LoVo (cell line): ENCODE data around the gene CFAP97D2.

ENCODE experiments used
- DNase-seq: peaks from one replicate; pipeline ENCODE4 v3.0.0-alpha.2; 2016; ENCODE audit warnings: low spot score

CFAP97D2 gene

DNA sequence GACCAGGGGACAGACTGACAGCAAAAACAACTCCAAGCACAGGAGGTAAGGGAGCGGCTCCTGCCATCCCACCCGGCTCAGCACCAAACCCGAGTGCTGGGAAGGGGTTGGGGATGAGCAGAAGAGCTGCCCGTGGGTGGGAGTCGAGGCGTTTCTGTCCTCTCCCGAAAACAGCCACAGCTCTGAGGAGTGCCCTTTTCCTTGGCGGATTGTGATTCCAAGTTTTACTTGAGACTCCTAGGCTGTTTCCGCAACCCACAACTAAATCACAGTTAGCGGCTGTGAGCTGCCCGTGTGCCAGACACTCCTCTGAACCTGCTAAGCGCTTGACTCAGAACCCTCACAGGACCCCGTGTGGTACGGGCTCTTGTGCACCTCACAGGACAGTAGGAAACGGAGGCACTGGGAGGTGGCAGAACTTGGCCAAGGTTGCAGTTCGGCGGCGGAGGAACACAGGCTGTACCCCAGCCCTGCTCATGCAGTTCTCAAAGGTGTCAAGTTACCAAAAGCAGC, 21.4 kb downstream of the CFAP97D2 start:
- DNase-seq: no peak

DNA sequence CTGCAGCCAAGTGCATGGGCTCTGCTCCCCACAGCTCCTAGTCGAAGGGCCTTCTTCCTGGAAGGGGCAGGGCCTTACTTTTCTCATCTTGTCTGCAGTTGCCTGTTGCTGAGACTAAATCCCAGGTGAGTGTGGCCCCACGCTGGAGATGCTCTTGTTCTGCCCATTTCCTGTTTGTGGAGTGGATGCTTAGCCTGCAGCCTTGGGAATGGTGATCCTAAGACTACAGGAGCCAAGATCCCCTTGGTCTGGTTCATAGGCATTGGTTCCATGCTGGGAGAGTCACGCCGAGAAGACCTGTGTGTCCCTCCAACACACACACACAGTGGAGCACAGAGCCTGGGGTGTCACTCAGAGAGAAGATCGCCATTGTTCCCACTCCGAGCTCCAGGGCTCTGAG, 23.5 kb downstream of the CFAP97D2 start:
- DNase-seq: no peak

DNA sequence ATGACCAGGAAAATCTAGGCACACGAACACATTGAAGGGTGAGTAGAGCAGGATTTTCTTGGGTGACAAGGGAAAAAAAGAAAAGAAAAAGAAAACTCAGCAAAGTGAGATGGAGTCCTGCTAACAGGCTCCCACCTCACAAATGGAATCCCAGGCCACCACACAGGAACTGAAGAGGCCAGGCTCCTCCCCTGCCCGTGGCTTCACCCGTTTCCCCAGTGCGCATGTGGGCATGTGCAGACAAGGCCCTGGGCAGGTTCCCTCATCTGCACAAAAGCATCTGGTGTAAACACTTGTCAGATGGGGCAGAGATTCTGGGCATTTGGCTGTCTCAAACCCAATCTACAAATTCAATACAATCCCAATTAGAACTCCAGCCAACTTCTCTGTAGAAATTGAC, 24.5 kb downstream of the CFAP97D2 start:
- no peak for DNase-seq

DNA sequence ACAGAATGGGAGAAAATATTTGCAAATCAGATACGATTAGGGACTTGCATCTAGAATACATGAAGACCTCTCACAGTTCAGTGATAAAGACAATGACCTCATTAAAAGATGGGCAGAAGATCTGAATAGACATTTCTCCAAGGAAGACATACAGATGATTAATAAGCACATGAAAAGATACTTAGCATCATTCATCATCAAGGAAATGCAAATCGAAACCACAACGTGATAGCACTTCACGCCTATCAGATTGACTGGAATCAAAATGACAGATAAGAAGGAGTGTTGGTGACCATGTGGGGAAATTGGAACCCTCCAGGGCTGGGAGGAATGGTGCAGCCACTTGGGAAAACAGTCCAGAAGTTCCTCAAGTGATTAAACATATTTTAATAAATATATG, 25.8 kb downstream of the CFAP97D2 start:
- no peak for DNase-seq

DNA sequence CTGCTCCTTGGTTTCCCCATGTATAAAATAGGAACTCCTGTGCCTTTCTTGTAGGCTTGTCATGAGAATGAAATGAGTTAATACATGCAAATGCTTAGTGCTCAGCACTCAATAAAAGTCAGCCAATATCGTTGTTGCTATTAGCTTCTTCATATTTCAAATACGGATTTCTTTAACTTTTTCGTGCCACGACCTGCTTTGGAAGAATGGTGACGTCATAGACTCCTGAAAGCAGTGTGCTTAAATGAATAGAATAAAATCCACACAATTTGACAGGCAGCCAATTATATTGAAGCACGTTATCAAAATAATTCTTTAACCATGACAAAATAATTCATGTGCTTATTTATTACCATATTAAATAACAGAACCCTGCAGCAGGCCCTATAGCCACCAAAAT, 29.1 kb downstream of the CFAP97D2 start:
- DNase-seq: no peak

DNA sequence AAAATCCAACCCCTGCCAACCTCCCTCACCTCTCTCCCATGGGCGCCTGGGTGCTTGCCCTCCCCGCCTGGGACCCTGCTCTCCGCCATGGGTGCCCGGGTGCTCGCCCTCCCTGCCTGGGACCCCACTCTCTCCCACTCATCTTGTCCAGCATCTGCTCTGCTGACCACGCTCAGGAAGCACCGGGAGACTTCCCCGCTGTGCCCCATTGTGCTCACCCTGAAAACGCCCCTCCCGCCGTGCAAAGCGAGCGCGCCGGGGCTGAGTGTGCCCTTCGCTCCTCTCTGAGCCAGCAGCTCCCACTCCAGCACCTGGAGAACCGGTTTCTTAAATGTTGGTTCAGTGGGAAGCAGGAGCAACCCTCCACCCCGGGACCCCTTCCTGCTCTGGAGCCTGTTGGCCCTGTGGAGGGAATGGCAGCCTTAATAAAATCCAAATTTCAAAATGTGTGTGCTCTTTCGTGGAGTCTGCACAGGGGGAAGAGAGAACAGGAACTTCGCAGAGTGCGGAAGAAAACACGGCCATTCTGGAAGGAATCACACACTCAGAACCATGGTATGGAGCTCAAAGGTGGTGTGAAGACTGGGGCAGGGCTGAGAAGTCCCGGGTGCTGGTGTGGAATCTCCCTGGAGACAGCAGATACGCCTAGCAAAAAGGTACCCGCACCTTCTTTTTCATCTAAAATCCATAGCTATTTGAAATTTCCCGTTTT, 32.5 kb downstream of the CFAP97D2 start:
- DNase-seq: no peak

DNA sequence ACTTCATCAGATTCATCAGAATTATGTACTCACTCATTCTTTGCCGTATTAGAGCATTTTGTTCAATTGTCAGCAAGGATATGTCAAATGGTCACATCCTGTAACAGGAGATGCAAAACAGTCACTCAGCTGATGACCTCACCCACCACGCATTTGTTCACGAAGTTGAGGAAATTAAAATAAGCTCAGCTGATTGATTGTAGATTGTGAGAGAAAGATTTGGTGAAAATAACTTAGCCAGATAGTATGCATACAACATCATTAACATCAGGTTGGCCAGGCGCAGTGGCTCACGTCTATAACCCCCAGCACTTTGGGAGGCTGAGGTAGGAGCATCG, 33.1 kb downstream of the CFAP97D2 start:
- no peak for DNase-seq

DNA sequence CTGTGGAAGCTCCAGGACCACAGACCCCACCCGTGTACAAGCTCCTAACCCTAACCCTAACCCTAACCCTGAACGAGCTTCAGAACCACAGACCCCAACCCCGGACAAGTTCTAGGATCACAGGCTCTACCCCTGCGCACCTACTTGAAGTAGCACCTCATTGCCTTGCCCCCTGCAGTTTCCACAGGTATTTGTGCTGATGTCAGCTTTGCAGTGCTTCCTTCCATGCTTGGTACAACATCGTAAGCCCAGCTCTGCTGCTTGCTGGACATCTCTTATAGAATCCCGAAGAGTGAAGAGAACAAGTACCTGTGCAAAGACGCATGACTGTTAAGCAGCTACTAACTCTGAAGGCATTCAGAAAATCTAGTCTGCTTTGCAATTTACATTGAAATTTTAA, 34.9 kb downstream of the CFAP97D2 start:
- no peak for DNase-seq

DNA sequence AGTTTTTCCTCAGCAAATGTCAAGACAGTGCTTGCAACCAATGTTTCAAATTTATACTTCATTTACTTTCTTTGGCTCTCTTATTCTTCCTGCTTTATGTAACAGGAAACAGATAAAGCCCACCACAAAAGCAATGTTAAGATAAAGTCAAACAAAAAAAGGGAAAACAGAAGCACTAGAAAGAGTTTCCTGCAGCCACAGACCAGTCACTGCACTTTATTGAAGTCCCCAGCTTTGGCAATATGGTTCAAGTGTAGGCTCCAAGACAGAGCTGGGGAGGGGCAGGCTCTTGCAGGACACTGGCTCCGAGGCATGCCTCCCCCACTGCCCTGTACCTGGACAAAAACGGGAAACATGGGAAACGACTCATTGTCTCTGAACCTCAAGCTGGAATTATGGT, 40.3 kb downstream of the CFAP97D2 start:
- DNase-seq: no peak

DNA sequence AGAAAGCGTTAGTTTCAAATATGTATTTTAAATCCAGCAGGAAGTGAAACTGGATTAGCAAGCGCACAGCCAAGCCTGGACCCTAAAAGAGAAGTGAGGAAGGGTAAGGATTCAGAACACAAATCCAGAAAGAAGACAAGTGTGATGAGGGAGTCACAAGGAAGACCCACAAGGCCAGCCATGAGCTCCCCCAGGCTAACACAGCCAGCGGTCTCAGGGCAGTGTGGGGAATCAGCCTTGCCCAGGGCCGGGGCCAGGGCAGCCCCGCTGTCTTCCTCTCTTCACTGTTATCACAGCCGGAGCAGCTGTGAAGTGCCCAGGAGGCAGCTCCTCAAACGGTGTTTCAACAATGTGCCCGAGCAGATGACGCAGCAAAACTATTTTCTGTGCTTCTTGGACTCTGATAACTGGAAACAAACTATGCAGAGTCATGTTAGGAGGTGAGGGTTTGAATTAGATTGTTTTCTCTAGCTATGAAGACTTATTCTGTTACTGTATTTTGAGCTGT, 43.5 kb downstream of the CFAP97D2 start:
- DNase-seq: no peak

DNA sequence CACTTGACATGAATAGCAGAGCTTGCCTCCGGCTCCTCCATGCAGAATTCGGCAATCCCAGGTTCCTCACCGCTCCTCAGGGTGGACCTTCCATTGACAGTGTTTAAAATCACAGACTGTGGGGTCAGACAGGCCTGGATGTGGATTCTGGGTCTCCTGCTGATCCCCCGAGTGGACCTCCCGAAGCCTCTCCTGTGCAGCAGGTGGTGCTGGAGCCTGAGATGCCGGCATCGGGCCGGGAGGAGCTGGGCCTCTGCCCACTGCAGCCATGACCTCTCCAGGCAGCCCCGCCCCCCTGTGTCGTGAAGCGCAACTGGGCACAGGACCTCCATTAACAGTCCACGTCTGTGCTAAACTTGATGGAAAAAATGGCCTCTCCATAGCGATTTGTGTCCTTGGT, 45.1 kb downstream of the CFAP97D2 start:
- no peak for DNase-seq

DNA sequence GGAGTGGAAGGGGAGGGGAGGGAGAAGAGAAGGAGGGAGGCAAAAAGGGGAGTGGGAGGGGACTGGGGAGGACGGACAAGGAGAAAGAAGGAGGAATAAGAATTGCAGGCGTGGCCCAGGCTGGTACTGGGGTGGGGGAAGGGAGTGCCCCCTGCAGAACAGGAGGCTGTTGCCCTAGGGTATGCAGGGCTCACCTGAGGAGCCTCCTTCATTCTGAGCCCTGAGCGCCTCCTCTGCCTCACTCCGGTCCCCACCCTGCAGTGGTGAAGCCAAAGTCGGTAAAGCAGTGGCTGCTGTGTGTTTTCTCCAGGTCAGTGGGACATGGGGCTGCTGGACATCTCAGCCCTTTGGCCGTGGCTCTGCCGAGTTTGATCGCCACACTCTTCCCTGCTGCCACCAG, 46.6 kb downstream of the CFAP97D2 start:
- DNase-seq: no peak

DNA sequence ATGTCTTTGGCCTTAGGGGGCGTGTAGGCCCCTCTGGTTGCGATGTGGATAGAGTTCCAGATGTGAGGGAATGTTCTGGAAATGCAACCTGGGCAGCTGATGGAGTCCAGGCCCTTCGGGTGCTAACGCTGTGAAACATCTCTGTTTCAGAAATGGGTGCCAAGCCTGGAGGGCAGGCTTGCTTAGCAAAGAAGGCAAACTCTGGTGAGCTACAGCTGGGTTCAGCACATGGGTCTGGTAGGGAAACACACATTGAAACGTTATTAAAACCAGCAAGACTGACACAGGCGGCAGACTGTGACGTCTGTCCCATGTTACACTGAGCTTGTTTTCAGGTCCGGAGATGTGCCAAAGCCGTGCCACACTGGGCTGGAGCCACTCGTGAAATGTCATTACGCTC, 47.0 kb downstream of the CFAP97D2 start:
- no peak for DNase-seq

DNA sequence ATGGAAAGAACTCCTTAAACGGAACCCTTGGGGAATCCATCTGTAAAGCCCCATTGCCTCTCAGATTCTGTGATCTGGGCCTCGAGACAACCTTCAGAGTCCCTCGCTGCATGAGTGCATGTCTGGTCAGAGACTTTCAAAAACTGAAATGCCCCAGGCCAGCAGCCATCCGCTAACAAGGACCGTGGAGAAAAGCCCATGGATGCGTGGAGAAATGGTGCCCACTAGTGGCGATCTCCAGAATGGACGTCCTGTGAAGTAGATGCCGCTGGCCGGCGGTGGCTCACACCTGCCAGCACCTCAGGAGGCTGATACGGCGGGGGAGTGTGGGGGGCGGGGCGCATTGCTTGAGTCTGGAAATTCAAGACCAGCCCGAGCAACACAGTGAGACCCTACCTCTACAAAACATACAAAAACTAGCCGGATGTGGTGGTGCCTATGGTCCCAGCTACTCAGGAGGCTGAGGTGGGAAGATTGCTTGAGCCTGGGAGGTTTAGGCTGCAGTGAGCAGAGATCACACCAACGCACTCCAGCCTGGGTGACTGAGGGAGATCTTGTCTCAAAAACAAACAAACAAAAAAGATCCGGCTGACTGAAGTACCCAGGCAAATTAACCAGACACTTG, 47.8 kb downstream of the CFAP97D2 start:
- peak; percentile 81 for DNase-seq

DNA sequence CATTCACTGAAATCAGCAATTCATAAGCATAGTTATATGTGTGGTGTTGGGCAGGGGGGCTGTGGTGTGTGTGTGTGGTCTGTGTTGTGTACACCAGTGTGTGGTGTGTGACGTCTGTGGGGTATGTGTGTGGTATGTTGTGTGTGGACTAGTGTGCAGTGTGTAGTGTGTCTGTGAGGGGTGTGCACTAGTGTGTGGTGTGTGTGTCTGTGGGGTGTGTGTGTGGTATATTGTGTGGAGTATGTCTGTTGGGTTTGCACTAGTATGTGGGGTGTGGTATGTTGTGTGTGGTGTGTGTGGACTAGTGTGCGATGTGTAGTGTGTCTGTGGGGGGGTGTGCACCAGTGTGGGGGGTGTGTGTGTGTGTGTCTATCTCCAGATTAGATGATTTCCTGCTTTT, 48.5 kb downstream of the CFAP97D2 start:
- no peak for DNase-seq

DNA sequence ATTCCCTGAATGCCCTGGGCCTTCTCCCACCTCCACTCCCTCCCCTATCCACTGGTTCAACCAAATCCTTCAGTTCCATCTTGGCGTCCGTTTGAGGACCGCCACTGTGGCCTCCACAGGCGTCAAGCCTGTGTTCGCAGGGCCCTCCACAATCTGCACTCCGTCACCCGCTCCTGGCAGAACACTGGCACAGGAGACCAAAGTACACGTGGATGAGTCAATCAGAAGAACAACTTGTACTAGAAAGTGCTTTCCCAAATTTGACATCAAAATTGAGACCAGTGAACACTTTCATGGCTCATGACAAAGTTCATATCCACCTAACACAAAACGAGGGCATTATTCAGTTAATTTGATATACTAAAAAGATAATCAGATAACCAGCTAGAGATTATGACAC, 49.1 kb downstream of the CFAP97D2 start:
- no peak for DNase-seq

DNA sequence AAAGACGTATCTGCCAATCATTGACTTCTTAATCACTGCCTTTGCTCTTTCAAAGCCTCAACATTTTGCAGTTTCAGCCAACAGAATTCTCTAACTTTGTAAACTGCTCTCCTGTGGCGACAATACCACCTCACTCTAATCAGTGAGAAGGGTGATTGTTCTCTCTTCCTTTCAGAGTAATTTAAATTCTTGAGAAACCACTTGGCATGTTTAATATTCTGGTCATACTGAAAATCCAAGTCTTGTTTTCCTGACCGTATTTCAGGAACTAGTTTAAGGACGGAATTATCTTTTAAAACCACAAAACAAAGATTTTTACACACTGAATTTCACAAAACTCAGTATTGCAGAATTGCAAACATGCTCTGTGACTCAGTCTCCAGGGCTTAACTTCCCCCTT, 50.4 kb downstream of the CFAP97D2 start:
- DNase-seq: no peak

DNA sequence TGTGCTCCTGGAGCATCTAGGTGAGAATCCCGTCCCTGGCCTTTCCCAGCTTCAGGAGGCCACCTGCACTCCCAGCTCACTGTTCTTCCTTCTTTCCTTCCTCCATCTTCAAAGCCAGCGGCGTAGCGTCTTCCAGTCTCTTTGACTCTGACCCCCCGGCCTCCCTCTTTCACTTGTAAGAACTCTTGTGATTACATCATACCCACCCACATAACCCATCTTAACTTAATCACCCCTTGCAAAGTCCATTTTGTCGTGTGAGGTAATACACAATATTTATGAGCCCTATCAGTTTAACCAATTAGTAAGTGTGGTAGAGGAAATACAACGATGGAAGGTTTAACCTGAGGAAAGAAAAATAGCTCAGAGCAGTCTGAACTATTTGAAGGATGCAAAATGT, 51.1 kb downstream of the CFAP97D2 start:
- DNase-seq: no peak

DNA sequence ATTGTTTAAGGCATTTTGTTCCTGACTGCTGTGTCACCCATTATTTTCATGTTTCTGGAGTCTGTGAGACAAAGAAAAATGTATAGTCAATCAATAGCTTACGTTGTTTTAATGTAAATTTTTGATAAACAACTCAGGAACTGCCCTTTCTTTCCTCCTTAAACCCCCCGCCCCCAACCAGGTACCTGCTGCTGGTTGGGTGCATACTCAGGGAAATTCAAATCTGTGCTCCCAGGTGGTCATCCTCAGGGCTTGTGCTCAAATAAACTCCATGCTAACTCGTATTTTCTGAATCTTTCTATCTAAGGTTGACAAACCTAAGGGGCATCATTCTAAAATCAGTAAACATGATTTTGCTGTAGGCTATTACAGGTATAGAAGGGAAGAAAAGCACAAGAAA, 51.5 kb downstream of the CFAP97D2 start:
- DNase-seq: no peak

DNA sequence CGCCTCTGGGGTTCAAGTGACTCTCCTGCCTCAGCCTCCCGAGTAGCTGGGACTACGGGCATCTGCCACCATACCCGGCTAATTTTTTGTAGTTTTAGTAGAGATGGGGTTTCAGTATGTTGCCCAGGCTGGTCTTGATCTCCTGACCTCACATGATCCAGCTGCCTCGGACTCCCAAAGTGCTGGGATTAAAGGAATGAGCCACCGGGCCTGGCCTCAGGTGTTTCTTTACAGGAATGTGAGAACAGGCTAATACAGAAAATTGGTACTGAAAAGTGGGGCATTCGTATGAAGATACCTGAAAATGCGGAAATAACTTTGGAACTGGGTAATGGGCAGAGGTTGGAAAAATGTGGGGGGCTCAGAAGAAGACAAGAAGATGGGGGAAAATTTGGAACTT, 52.8 kb downstream of the CFAP97D2 start:
- no peak for DNase-seq

DNA sequence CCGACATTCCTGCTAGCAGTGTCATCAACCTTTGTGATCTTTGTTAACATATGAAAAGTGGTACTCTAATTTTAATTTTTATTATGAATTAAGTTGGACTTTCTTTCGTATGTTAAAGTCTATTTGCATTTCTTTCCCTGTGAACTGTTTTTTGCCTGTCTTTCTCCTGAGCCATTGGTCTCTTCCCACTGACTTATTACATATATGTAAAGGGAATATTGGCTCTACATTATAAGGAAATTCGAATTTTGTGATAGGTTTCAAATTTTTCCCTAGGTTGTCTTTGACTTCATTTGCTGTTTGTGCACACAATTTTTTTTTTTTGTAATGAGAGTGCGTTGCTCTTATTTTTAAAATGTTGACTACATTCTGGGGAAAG, 55.2 kb downstream of the CFAP97D2 start:
- DNase-seq: no peak

DNA sequence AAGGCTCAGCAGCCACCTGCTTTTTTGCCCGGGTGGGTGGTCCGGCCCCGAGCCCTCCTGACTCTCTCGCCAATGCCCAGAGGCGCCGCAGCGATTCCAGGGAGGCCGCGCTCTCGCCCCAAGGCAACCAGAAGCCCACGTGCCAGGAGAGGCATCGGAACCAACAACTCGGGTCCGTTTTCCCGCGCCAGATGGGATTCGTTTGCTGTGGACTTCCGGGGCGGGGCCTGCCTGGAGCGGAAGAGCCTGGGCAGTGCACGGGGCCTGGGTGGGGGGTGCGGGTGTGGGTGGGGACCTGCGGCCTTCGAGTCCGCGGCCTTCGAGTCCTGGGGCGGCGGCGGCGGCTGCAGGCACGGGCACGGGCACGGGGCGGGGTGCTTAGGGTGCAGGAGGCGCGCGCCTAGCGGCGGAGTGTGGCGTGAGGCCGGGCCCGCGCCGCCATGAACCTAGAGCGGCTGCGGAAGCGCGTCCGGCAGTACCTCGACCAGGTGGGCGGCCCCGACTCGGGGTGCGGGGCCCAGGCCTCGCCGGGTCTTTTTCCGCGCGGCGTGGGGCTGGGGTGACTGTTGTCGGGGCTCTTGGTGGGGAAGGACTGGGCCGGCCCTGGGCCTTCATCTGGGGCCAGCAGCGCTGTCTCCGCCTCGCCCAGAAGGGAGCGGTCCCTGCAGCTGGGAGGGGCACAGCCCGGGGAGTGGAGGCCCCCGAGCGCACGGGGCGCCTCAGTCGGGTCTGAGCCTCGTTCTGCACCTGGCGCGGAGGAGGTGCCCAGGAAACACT, 55.8 kb downstream of the CFAP97D2 start, which contains the start of gene CDC16:
TSS of gene CDC16 (plus strand) at position 253 of the 777 bp plus-strand sequence. CDS start at position 441, 188 bp downstream.
- peak; percentile 92 for DNase-seq

DNA sequence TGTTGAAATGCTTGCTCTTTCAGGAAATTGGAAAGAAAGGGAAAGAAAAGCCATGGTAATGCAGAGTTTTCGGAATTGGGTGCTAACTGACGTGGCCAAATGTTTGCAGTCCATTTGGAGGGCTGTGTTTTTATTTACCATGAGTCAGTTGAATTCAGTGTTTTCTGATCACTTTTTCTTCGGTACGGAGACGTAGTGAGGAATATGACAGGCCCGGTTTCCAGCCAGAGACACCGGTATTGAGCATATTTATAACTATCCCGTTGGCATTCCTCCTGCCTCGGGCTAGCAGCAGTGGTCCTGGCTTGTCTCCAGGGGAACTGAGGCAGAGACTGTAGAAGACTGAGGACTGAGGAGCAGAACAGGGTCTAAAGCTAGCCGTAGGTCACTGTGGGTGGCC, 56.6 kb downstream of the CFAP97D2 start:
- DNase-seq: no peak
